ENCODE results near the gene NTM. TPM values are rescaled to one million over a fixed set of nuclear protein-coding genes. Genes with fewer than 3 reads are reported as not detected.

The NTM gene
- total and polyA plus RNA-seq, 2 donors (not counting 3 experiments of a cell fraction or from before 2014, with no cell fraction given) = 1.00 to 1.1 TPM

DNA sequence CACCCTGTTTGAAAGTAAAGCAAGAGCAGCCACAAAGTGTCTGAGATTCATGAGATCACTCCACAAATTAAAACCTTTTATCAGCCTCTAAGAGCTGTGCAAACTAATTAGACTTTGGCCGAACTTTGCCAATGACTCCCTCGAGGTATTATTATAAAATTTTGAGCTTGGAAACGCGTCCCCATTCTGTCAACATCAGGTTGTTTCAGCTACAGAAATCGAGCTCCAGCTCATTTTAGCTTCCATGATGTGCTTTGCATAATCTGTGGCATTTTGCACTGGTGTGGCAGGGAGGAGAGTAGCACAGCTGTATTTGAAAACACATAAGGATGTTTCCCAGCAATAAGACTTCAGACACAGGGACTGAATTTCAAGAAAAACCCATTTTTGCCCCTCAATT, 872.2 kb downstream of the NTM start:
- ChIA-PET CTCF (no interaction called here), POLR2A (no interaction called here)
- no peaks in the 10 kb centered on the region for H4K20me1 ChIP-seq (replicated peaks; ENCODE audit: control insufficient read depth, extremely low read depth, insufficient read depth, low read length)
- no peaks in the 10 kb centered on the region for H3K9me1 ChIP-seq (replicated peaks; ENCODE audit: control insufficient read depth, extremely low read depth, insufficient read depth, low read length)
- TF ChIP-seq FOS (IDR thresholded peaks at IDR 0.05; ENCODE audit: borderline replicate concordance, insufficient read depth, low read length) (no peak), EZH2 (IDR thresholded peaks at IDR 0.05; ENCODE audit: borderline replicate concordance, low read depth, low read length, severe bottlenecking) (no peak), POLR2A (IDR thresholded peaks at IDR 0.05; ENCODE audit: low read depth, low read length) (no peak), POLR2AphosphoS5 (IDR thresholded peaks at IDR 0.05; ENCODE audit: insufficient read depth, low read depth, low read length) (no peak), GATA2 (IDR thresholded peaks at IDR 0.05; ENCODE audit: insufficient read depth, insufficient read length, low read depth, low read length) (no peak), MYC (IDR thresholded peaks at IDR 0.05; ENCODE audit: low read depth, low read length) (no peak), JUN (IDR thresholded peaks at IDR 0.05; ENCODE audit: borderline replicate concordance, insufficient read depth, insufficient read length, low read depth) (no peak)
- TF ChIP-seq, protein P1, sequence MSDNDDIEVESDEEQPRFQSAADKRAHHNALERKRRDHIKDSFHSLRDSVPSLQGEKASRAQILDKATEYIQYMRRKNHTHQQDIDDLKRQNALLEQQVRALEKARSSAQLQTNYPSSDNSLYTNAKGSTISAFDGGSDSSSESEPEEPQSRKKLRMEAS (IDR thresholded peaks at IDR 0.05; ENCODE audit: insufficient read depth, insufficient read length) = no peak
- TF ChIP-seq, protein P2, sequence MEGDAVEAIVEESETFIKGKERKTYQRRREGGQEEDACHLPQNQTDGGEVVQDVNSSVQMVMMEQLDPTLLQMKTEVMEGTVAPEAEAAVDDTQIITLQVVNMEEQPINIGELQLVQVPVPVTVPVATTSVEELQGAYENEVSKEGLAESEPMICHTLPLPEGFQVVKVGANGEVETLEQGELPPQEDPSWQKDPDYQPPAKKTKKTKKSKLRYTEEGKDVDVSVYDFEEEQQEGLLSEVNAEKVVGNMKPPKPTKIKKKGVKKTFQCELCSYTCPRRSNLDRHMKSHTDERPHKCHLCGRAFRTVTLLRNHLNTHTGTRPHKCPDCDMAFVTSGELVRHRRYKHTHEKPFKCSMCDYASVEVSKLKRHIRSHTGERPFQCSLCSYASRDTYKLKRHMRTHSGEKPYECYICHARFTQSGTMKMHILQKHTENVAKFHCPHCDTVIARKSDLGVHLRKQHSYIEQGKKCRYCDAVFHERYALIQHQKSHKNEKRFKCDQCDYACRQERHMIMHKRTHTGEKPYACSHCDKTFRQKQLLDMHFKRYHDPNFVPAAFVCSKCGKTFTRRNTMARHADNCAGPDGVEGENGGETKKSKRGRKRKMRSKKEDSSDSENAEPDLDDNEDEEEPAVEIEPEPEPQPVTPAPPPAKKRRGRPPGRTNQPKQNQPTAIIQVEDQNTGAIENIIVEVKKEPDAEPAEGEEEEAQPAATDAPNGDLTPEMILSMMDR (IDR thresholded peaks at IDR 0.05; ENCODE audit: extremely low read depth in 1 of 2, insufficient read depth in 1 of 2, low read depth in 1 of 2, low read length in 2 of 2) = no peak
- H3K9me3 ChIP-seq (replicated peaks; ENCODE audit: control insufficient read depth, insufficient read depth, low read length) = no peaks in the 10 kb centered on the region
- intact Hi-C loops (cut with micrococcal nuclease) = no loop called here
- no peak overlapping the region for H3K4me2 ChIP-seq (ENCODE audit: insufficient read depth, low read length)
- H3K4me1 ChIP-seq (ENCODE audit: control insufficient read depth, extremely low read depth, insufficient read depth, low read length) = no peaks in the 10 kb centered on the region
- H3K27ac ChIP-seq (ENCODE audit: insufficient read depth, low read depth, low read length) = no peak overlapping the region
- H3K79me2 ChIP-seq (ENCODE audit: control insufficient read depth, insufficient read depth, low read length) = no peaks in the 10 kb centered on the region
- DNase-seq (ENCODE audit: low read depth, low spot score) (no peak), FAIRE-seq (no peak)
- no peak overlapping the region for H2AFZ ChIP-seq (ENCODE audit: low read depth, low read length)
- H3K27me3 ChIP-seq (ENCODE audit: control insufficient read depth in 2 of 2, insufficient read depth in 2 of 2, low read length in 2 of 2) = no peaks in the 10 kb centered on the region
- no peak overlapping the region for H3K4me3 ChIP-seq (replicated peaks in 1 of 3; ENCODE audit: insufficient read depth in 1 of 3, low read depth in 1 of 3, low read length in 3 of 3)
- H3K36me3 ChIP-seq (ENCODE audit: control insufficient read depth in 2 of 2, extremely low read depth in 1 of 2, insufficient read depth in 2 of 2, low read length in 2 of 2) = no peaks in the 10 kb centered on the region
- BruUV-seq (replicated peaks) = no TSS peak
- dilution Hi-C loops (cut with MboI; ENCODE audit: extremely low pct_ligation_motif_present, low sequenced_read_pairs) = no loop called here
- no peak overlapping the region for H3K9ac ChIP-seq (replicated peaks; ENCODE audit: extremely low read depth, insufficient read depth, low read length)

All from endothelial cell of umbilical vein (primary cell).